Measurements from ENCODE around the gene SLC19A1.

DNA sequence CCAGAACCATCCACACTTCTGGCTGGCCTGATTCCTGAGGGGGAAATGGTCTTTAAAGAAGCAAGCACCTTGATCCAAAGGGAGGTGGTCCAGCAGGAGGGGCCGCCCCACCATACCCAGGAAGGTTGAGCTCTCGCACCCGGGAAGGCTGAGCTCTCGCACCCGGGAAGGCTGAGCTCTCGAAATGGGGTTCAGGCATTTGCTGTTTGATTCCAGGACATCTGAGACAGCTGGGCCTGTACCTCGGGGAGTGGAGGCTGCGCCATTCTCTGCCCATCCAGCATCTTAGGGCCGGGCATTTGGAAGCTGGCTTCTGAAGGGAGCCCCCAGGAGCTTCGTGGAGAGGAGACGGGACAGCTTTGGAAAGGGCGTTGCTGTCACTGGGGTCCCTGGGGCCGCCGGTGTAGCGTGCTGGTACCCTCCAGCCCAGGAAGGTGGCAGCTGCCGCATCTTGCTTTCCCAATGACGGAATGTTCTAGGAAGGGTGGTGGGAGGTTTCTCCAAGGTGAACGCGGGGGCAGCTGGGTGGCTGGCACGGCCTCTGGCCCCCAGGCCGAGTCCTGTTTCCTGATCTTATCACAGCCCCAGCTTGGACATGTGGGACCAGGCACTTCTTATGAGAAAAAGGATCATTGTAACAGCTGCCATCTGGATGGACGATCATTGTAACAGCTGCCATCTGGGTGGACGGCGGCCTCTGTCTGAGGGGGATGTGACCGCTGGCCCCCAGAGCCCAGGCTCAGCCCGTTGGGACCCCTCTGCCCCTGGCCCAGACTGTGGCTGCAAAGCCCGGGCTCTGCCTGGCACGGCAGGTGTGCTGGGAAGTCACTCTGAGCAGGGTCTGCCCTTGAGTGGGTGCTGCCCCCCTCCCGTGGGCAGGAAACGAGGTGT, 75.7 kb downstream of the SLC19A1 start:
- TF ChIP-seq, protein P1, sequence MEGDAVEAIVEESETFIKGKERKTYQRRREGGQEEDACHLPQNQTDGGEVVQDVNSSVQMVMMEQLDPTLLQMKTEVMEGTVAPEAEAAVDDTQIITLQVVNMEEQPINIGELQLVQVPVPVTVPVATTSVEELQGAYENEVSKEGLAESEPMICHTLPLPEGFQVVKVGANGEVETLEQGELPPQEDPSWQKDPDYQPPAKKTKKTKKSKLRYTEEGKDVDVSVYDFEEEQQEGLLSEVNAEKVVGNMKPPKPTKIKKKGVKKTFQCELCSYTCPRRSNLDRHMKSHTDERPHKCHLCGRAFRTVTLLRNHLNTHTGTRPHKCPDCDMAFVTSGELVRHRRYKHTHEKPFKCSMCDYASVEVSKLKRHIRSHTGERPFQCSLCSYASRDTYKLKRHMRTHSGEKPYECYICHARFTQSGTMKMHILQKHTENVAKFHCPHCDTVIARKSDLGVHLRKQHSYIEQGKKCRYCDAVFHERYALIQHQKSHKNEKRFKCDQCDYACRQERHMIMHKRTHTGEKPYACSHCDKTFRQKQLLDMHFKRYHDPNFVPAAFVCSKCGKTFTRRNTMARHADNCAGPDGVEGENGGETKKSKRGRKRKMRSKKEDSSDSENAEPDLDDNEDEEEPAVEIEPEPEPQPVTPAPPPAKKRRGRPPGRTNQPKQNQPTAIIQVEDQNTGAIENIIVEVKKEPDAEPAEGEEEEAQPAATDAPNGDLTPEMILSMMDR (IDR thresholded peaks at IDR 0.05) = no peak
- TF ChIP-seq POLR2A (IDR thresholded peaks at IDR 0.05) = no peak

All from right lobe of liver (tissue), 4 donors.